GM06990 (cell line): ENCODE results near the gene FBXO48.

Experiments used
- DNase-seq: peaks from one replicate; pipeline ENCODE4 v3.0.0-alpha.2; 2011; ENCODE audit not compliant: insufficient read length; ENCODE audit errors: extremely low read depth
- H3K27me3 ChIP-seq: replicated peaks from 2 replicates; pipeline ENCODE4 v1.6.0; 2011; ENCODE audit warnings: low read length; ENCODE audit not compliant: control insufficient read depth, insufficient read depth
- H3K36me3 ChIP-seq: 2 replicates; pipeline ENCODE4 v1.5.1; 2011; ENCODE audit warnings: low read length; ENCODE audit not compliant: control insufficient read depth, insufficient read depth
- H3K4me3 ChIP-seq: replicated peaks from 2 replicates; pipeline ENCODE4 v1.5.1; 2011; ENCODE audit warnings: low read depth, mild to moderate bottlenecking, control low read depth, low read length
- TF ChIP-seq, protein P1 (sequence below): IDR thresholded peaks from 2 replicates; pipeline ENCODE4 v1.5.1; 2011; ENCODE audit warnings: low read length, control low read depth, mild to moderate bottlenecking, inconsistent platforms; ENCODE audit not compliant: insufficient read depth, poor library complexity, severe bottlenecking

The FBXO48 gene

DNA sequence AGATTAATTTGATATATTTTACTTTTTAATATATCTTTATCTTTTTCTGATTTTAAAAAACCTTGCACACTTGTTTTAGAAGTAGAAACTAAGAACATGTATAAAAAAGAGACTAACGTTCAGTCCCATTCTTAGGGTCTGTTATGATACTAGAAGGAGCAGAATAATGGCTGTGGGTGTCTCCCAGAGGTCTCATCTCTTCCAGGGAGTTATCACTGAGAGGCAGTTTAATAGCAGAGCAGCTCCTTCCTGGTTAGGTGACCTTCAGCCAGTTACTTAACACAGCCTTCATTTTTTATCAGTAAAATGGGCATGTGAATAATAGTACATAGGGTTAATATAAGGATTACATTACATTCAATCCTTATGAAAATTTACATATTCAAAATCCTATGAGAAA lies 40.6 kb downstream of the FBXO48 start:
- no peaks in the 10 kb centered on the region for H3K36me3 ChIP-seq
- H3K27me3 ChIP-seq = no peaks in the 10 kb centered on the region
- no peak overlapping the region for H3K4me3 ChIP-seq
- no peak for DNase-seq
- TF ChIP-seq, protein P1, sequence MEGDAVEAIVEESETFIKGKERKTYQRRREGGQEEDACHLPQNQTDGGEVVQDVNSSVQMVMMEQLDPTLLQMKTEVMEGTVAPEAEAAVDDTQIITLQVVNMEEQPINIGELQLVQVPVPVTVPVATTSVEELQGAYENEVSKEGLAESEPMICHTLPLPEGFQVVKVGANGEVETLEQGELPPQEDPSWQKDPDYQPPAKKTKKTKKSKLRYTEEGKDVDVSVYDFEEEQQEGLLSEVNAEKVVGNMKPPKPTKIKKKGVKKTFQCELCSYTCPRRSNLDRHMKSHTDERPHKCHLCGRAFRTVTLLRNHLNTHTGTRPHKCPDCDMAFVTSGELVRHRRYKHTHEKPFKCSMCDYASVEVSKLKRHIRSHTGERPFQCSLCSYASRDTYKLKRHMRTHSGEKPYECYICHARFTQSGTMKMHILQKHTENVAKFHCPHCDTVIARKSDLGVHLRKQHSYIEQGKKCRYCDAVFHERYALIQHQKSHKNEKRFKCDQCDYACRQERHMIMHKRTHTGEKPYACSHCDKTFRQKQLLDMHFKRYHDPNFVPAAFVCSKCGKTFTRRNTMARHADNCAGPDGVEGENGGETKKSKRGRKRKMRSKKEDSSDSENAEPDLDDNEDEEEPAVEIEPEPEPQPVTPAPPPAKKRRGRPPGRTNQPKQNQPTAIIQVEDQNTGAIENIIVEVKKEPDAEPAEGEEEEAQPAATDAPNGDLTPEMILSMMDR = no peak

DNA sequence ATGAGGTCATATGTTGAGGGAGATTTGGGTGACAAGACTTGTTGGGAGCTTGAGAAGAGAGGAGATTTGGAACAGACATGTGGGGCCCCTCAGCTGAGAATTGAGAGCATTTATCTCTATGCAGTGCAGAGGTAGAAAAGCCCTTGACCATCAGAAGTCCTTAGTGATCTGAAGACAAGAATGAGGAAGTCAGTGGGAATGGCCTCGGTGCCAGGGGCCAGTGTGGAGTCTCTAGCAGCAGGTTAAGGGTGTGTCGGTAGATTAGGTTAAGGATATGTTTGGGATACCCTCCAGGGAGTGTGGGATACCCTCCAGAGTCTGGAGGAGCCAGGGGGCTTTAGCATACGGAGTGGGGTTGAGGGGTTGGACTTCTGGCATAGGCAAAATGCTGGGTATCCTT lies 41.6 kb downstream of the FBXO48 start:
- TF ChIP-seq, protein P1 = no peak
- DNase-seq = no peak
- no peak overlapping the region for H3K4me3 ChIP-seq
- H3K36me3 ChIP-seq = no peaks in the 10 kb centered on the region
- H3K27me3 ChIP-seq = no peaks in the 10 kb centered on the region

DNA sequence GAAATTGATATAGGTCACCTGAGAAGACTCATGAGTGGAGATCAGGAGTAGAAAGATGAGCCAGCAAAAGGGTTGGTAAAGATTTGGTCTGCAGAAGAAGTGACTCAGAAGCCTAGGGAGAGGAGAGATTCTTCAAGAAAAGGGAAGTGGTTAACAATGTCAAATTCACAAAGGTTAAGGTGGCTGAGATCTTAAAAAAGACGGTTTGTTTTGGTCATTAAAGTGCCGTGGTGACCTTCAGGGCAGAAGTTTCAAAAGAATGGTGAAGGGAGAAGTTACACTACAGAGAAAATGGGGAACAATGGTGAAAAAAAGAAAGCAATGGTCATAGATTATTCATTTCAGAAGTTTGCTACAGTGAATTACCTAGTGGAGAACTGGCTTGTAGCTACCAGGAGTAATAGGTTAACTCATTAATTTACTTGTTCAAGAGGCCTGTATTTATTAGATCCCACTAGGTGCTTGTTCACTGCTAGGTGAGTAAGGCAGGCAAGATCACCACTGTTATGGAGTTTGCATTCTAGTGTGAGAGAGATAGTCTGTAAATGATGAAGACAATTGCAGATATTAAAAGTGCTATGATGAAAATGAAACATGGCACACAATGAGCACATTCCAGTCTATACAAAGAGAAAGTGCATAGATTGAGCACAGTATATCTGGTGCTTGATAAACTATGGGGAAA lies 43.0 kb downstream of the FBXO48 start:
- TF ChIP-seq, protein P1 = no peak
- no peak overlapping the region; the same call in 1 of the 2 replicates for H3K4me3 ChIP-seq
- peak; percentile 81 for DNase-seq
- H3K36me3 ChIP-seq = no peaks in the 10 kb centered on the region
- no peaks in the 10 kb centered on the region for H3K27me3 ChIP-seq

DNA sequence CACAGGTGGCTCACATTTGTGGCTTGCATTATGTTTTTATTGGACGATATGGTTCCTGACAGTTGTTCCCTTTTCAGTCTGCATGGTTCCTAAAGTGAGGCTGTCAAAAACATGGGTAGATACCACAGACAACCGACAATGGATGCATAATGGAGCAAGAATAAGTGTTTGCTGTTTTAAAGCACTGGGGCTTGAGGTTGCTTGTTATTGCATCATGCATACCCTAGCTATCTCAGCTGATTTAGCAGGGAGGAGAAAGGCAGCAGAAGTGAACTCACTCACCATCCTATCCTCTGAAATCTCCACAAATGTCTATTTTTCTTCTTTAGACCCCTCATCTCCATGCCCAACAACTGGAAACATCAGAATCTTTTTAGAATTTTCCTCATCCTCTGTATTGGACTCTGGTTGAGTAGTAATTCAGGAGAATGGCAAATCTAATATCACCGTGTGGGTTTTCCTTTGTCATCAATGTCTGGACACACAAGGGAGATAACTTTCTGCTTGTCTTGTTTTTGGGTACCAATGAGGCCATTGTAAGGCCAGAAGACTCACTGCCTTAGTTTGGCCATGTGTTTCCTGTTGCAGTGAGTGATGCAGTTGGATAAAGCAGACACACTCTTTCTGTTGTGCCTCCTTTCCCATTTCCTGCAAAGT lies 46.7 kb downstream of the FBXO48 start:
- Histone ChIP-seq H3K4me3 (no peak overlapping the region), H3K36me3 (no peaks in the 10 kb centered on the region), H3K27me3 (no peaks in the 10 kb centered on the region)
- no peak for DNase-seq
- TF ChIP-seq, protein P1 = no peak

DNA sequence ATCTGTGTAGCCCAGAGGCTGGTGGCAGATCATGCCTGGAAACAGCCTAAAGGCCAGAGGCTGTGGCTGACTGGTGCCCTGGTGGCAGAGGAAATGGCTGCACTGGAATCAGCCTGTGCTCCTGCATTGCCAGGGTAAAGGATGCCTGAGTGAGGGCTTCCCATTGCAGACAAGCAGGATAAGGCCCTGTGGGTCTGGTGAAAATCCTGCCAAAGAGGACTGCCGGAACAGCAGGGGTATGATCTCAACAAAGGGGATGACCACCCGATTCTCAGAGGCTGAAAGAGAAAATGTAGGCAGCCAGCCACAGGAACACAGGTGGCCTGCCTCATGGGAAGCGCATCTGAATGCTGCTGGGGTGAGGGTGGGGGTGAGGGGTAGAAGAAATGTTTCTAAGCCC lies 48.2 kb downstream of the FBXO48 start:
- TF ChIP-seq, protein P1 = no peak
- H3K27me3 ChIP-seq = no peaks in the 10 kb centered on the region
- H3K4me3 ChIP-seq = no peak overlapping the region
- no peak for DNase-seq
- H3K36me3 ChIP-seq = no peaks in the 10 kb centered on the region
